Cortex of kidney (tissue), 1 donor: ENCODE data around the gene C14orf180.
"Not testable (repeated sequence)": the region's sequence is repeated elsewhere in the genome, so short reads cannot be mapped to it uniquely, and the experiment has no call there.

Source experiments
- DNase-seq: peaks from one replicate; lab custom pipeline; 2025; lab: John Stamatoyannopoulos, UW

The C14orf180 gene

GRCh38 chr14:104578321-104578720 lies 1.2 kb upstream of the C14orf180 start:
- no peak for DNase-seq

- DNase-seq: not testable (repeated sequence)
These were observed 375 bp downstream of the C14orf180 start for GRCh38 chr14:104579939-104580338.

GRCh38 chr14:104580961-104581360 lies 1.4 kb downstream of the C14orf180 start:
- DNase-seq: no peak

GRCh38 chr14:104581521-104581920 lies 2.0 kb downstream of the C14orf180 start:
- no peak for DNase-seq

- DNase-seq: no peak
These were observed 2.4 kb downstream of the C14orf180 start for GRCh38 chr14:104582005-104582404.

- DNase-seq: no peak
These were observed 3.1 kb downstream of the C14orf180 start for GRCh38 chr14:104582662-104583061.

GRCh38 chr14:104583424-104584306 lies 4.1 kb downstream of the C14orf180 start:
- DNase-seq: no peak

GRCh38 chr14:104584557-104584956 lies 5.0 kb downstream of the C14orf180 start:
- DNase-seq: no peak

GRCh38 chr14:104585966-104586697 lies 6.6 kb downstream of the C14orf180 start:
- no peak for DNase-seq

- no peak for DNase-seq
These were observed 7.5 kb downstream of the C14orf180 start for GRCh38 chr14:104586832-104587620.

GRCh38 chr14:104587641-104588040 lies 8.1 kb downstream of the C14orf180 start:
- no peak for DNase-seq

- no peak for DNase-seq
These were observed 8.7 kb downstream of the C14orf180 start for GRCh38 chr14:104588066-104588857.

GRCh38 chr14:104589338-104590195 lies 10.0 kb downstream of the C14orf180 start:
- DNase-seq: no peak

- DNase-seq: no peak
These were observed 10.8 kb downstream of the C14orf180 start for GRCh38 chr14:104590240-104590965.

GRCh38 chr14:104591031-104591430 lies 11.5 kb downstream of the C14orf180 start:
- DNase-seq: no peak

- no peak for DNase-seq
These were observed 12.1 kb downstream of the C14orf180 start for GRCh38 chr14:104591506-104592291.

- no peak for DNase-seq
These were observed 12.7 kb downstream of the C14orf180 start for GRCh38 chr14:104592292-104592672.

- DNase-seq: no peak
These were observed 13.2 kb downstream of the C14orf180 start for GRCh38 chr14:104592785-104593184.

GRCh38 chr14:104593241-104593701 lies 13.7 kb downstream of the C14orf180 start:
- DNase-seq: no peak
